Gastrocnemius medialis (tissue), 4 donors: ENCODE results near the gene CLMN. TPM values are rescaled to one million over a fixed set of nuclear protein-coding genes. Genes with fewer than 3 reads are reported as not detected.

Experiments
- ATAC-seq, 2 donors: fragments of 150-250 bp; one replicate each; pipeline ENCODE4 v1.9.1; 2016
- DNase-seq, 2 donors: peaks; one replicate each; pipeline ENCODE4 v3.0.0-alpha.2; 2019
- H3K27ac ChIP-seq, 4 donors: fragments of 200-600 bp; sonication (generic); 1 replicate in 1 of 4; 2 replicates in 3 of 4; pipeline ENCODE4 v1.5.1; 2016 to 2018; ENCODE audit warnings: mild to moderate bottlenecking in 2 of 4, moderate library complexity in 1 of 4
- H3K27me3 ChIP-seq, 3 donors: fragments of 200-600 bp; sonication (generic) in 2 of 3; 1 replicate in 1 of 3; 2 replicates in 2 of 3; pipeline versions ENCODE4 v1.5.1 to v1.6.0; 2016 to 2019; ENCODE audit warnings: mild to moderate bottlenecking in 1 of 3, moderate library complexity in 1 of 3
- H3K36me3 ChIP-seq, 2 donors: fragments of 200-600 bp; sonication (generic) in 1 of 2; one replicate each; pipeline ENCODE4 v1.5.1; 2017 to 2018
- H3K4me1 ChIP-seq, 2 donors: fragments of 200-600 bp; sonication (generic) in 1 of 2; one replicate each; pipeline ENCODE4 v1.5.1; 2016 to 2017; ENCODE audit warnings: mild to moderate bottlenecking in 2 of 2
- H3K4me3 ChIP-seq, 4 donors: fragments of 200-600 bp; sonication (generic) in 3 of 4; 1 replicate in 1 of 4; 2 replicates in 3 of 4; pipeline ENCODE4 v1.5.1; 2016 to 2019; ENCODE audit warnings: mild to moderate bottlenecking in 2 of 4
- H3K9me3 ChIP-seq, 3 donors: fragments of 200-600 bp; sonication (generic) in 2 of 3; 1 replicate in 1 of 3; 2 replicates in 2 of 3; pipeline ENCODE4 v1.5.1; 2016 to 2019
- CTCF ChIP-seq, 5 experiments: fragments of 450-650 bp in 3 of 5; fragments of 200-600 bp in 2 of 5; sonication (generic) in 2 of 5; IDR thresholded peaks in 4 of 5; conservative IDR thresholded peaks in 1 of 5; 1 replicate in 4 of 5; 2 replicates in 1 of 5; pipeline ENCODE4 v1.5.1; 2016 to 2019; ENCODE audit warnings: antibody characterized with exemption in 5 of 5, mild to moderate bottlenecking in 3 of 5, moderate library complexity in 3 of 5
- POLR2A ChIP-seq, 2 donors: fragments of 450-650 bp; IDR thresholded peaks; one replicate each; pipeline ENCODE4 v1.6.1; 2017; ENCODE audit warnings: antibody characterized with exemption in 2 of 2, mild to moderate bottlenecking in 2 of 2, moderate library complexity in 2 of 2
- in situ Hi-C, 4 donors: fragments of 200-750 bp; cut with MboI; loops; one replicate each; pipeline versions ENCODE4 v1.15.0 to v1.8.0; 2017; ENCODE audit warnings: low sequenced_read_pairs in 4 of 4
- intact Hi-C: fragments of 100-400 bp; cut with DNase I; formaldehyde crosslinking; loops from one replicate; pipeline ENCODE4 v1.15.1; 2023; ENCODE audit warnings: low total_unique reads
- total RNA-seq, 4 donors: library from RNA; depleted of rRNA; stranded (reverse); fragments of >200 nt; gene quantifications; one replicate each; pipeline versions ENCODE4 v1.1.0 to v1.2.3, GENCODE V29; 2016

The CLMN gene
- total RNA-seq, 4 donors from 2014 or later = 3.8 to 8.8 (median 5.8) TPM

GRCh38 chr14:95301527-95302187 is 18.1 kb downstream of the CLMN start:
- Histone ChIP-seq H3K27ac (peak overlapping the region in 2 of 4 donors; percentile 11 to 40), H3K4me1 (no peaks in the 10 kb centered on the region), H3K4me3 (no peak overlapping the region), H3K36me3 (no peaks in the 10 kb centered on the region), H3K9me3 (no peaks in the 10 kb centered on the region), H3K27me3 (no peaks in the 10 kb centered on the region)
- DNase-seq (no peak), ATAC-seq (no peak)
- in situ Hi-C loops (no loop called here), intact Hi-C loops (no loop called here)
- TF ChIP-seq POLR2A (IDR thresholded peaks at IDR 0.05) (no peak), CTCF (IDR thresholded peaks at IDR 0.05 in 4 of 5, conservative IDR thresholded peaks at IDR 0.05 in 1 of 5) (no peak)

GRCh38 chr14:95300697-95301526 is 18.8 kb downstream of the CLMN start:
- no peaks in the 10 kb centered on the region for H3K4me1 ChIP-seq
- peak overlapping the region in 3 of 4 donors; percentile 14 to 54 (median 15) for H3K27ac ChIP-seq
- TF ChIP-seq CTCF (IDR thresholded peaks at IDR 0.05 in 4 of 5, conservative IDR thresholded peaks at IDR 0.05 in 1 of 5) (no peak), POLR2A (IDR thresholded peaks at IDR 0.05) (no peak)
- no peak overlapping the region for H3K4me3 ChIP-seq
- in situ Hi-C loops = no loop called here
- DNase-seq (no peak), ATAC-seq (peak; percentile 33 to 51)
- no peaks in the 10 kb centered on the region for H3K27me3 ChIP-seq
- H3K36me3 ChIP-seq = no peaks in the 10 kb centered on the region
- no peaks in the 10 kb centered on the region for H3K9me3 ChIP-seq
- intact Hi-C loops = no loop called here

GRCh38 chr14:95300002-95300696 is 19.6 kb downstream of the CLMN start:
- intact Hi-C loops = no loop called here
- in situ Hi-C loops = no loop called here
- no peak overlapping the region for H3K4me3 ChIP-seq
- no peak for DNase-seq
- H3K4me1 ChIP-seq = no peaks in the 10 kb centered on the region
- H3K27ac ChIP-seq = peak overlapping the region in 3 of 4 donors; percentile 14 to 54 (median 15)
- no peaks in the 10 kb centered on the region for H3K27me3 ChIP-seq
- ATAC-seq = no peak
- H3K36me3 ChIP-seq = no peaks in the 10 kb centered on the region
- TF ChIP-seq CTCF (IDR thresholded peaks at IDR 0.05 in 4 of 5, conservative IDR thresholded peaks at IDR 0.05 in 1 of 5) (no peak), POLR2A (IDR thresholded peaks at IDR 0.05) (no peak)
- no peaks in the 10 kb centered on the region for H3K9me3 ChIP-seq

GRCh38 chr14:95299271-95299670 is 20.4 kb downstream of the CLMN start:
- intact Hi-C loops = loop anchor here (10.0 kb wide), 1 partner anchor 236 kb away; the partner anchor contains the start of gene GLRX5
- Histone ChIP-seq H3K27me3 (no peaks in the 10 kb centered on the region), H3K9me3 (no peaks in the 10 kb centered on the region), H3K36me3 (no peaks in the 10 kb centered on the region), H3K27ac (no peak overlapping the region), H3K4me1 (no peaks in the 10 kb centered on the region), H3K4me3 (no peak overlapping the region)
- no peak for DNase-seq
- ATAC-seq = no peak
- in situ Hi-C loops = no loop called here
- TF ChIP-seq CTCF (IDR thresholded peaks at IDR 0.05 in 4 of 5, conservative IDR thresholded peaks at IDR 0.05 in 1 of 5) (no peak), POLR2A (IDR thresholded peaks at IDR 0.05) (no peak)
